Aortic smooth muscle cell (primary cell): ENCODE data around the gene SGSM2. TPM values are rescaled to one million over a fixed set of nuclear protein-coding genes. Genes with fewer than 3 reads are reported as not detected.

Experiments
- total RNA-seq: library from RNA; depleted of rRNA; stranded (reverse); fragments of >200 nt; gene quantifications from 2 replicates; pipeline ENCODE4 v1.2.3, GENCODE V29; 2014

Gene SGSM2
- 32.7 and 35.0 TPM in 2 replicates for total RNA-seq

GRCh38 chr17:2336852-2337543, at the start of gene SGSM2:
SGSM2 (plus strand) TSS chr17:2337501; CDS start chr17:2337689, 188 bp downstream.

GRCh38 chr17:2303204-2304188, 33.8 kb upstream of the SGSM2 start, which contains the start of the genes SMG6 and SRR:
SMG6 (minus strand) TSS chr17:2303785; CDS start chr17:2303720, 65 bp downstream.
SRR (plus strand) TSS chr17:2303950; CDS start chr17:2315561, 11,611 bp downstream.

GRCh38 chr17:2336215-2336851, 968 bp upstream of the SGSM2 start, which contains the start of gene TSR1:
TSR1 (minus strand) TSS chr17:2336457; CDS start chr17:2336427, 30 bp downstream.

GRCh38 chr17:2400877-2401425, 63.6 kb downstream of the SGSM2 start, which contains the start of gene MNT:
MNT (minus strand) TSS chr17:2401060; CDS start chr17:2400712, 348 bp downstream.

Other genes starting within 250 kb of the SGSM2 start
- gene SMG6, start 33.7 kb upstream of the SGSM2 start, total RNA-seq, result 25.6 and 35.4 TPM in 2 replicates
- gene SRR, start 33.6 kb upstream of the SGSM2 start, total RNA-seq, result 11.7 and 18.4 TPM in 2 replicates
- 34.6 and 52.3 TPM in 2 replicates for gene TSR1, start 1.0 kb upstream of the SGSM2 start, total RNA-seq
- gene MNT, start 63.6 kb downstream of the SGSM2 start, total RNA-seq, result 7.7 and 10.1 TPM in 2 replicates
- 9.1 and 10.4 TPM in 2 replicates for gene METTL16, start 174.4 kb downstream of the SGSM2 start, total RNA-seq